ENCODE data around the gene MARCHF2.

Gene MARCHF2

GRCh38 chr19:8455018-8455417 lies 41.9 kb downstream of the MARCHF2 start:
- DNase-seq, result no peak

GRCh38 chr19:8456064-8456463 lies 43.0 kb downstream of the MARCHF2 start:
- no peak for DNase-seq

DNA sequence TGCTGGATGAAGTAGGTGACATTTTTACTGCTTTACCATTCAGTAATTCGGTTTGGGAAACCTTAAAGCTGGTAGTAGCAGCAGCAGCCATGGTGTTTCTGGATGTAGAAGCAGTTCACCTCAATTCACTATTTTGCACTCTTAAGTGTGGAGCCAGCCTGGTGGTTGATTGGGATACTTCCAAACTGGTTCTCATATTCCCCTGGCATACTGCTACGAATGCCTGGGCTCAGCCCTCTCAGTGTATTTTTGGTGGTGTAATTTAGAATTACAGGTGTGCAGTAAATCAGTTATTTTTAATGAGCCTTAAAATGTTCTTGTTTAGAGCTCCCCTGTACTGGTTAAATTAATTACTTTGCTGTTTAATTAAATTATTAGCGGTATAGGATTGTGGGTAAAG lies 44.1 kb downstream of the MARCHF2 start:
- DNase-seq, result no peak

DNA sequence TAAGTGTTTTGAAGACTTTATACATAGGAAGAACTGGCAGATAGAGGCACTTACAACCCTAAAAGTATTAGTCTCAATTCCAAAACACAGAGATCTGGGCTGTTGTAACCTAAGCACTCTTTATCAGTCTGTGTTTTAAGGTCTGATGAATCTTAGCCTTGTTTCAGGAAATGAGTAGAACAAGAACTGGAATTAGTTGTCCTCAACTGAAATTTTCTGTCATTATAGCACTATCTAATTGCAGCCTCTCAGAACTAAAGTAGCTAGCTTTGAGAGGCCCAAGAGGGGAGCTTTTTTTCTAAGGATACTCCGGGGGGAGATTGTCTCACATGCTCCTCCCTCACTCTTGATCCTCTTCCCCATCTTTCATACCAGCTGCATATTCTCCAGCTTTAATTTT lies 44.7 kb downstream of the MARCHF2 start:
- no peak for DNase-seq

DNA sequence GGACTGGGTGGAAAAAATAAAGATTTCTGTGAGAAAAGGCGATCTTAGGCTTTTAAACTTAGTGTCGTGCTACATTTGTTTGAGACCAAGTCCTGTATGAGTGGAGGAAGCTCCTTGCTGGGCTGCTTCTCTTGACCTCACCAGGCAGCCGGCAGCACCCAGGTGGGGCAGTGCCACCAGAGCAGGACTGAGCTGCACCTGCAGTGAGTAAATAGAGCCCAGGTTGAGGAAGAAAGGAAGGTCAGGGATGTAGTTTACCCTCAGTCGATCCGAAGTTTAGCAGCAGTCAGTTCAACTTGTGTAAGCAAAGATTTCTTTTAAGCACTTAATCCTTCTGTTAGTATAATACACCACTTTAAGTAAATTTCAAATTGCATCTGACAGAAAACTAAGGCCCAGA lies 45.3 kb downstream of the MARCHF2 start:
- no peak for DNase-seq

GRCh38 chr19:8459095-8459494 lies 46.0 kb downstream of the MARCHF2 start:
- no peak for DNase-seq

DNA sequence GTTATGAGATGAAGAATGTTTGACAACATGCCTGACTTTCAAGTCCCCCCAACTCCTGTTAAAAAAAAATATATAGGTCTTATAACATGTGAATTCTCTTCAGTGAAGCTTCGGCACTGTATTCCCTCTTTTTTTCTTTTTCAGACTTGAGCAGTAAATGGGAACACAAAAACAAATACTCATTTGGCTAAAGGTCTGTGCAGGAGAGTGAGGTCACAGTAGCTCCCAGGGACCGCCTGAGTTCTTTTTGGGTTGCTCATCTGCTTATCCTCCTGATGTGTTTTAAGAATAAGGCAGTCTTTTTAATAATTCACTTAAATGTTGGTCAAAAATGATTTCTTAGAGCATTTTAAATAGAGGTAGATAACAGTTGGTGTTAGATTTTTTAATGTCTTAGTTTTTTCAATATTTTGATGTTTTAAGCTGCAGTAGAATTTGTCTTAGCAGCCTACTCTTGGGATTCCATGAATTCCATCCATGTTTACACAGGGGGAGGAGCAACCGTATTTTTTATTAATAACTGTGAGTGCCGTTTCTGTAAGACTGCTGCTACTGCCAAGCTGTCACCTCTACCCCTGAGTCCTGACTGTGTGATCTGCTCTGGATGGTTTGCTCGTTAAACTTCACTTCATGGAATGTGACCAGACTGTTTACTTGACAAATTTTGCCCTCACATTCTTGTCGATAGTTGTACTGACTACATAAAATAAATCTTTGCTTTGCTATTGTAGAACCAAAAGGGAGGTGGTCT lies 46.6 kb downstream of the MARCHF2 start:
- no peak for DNase-seq

DNA sequence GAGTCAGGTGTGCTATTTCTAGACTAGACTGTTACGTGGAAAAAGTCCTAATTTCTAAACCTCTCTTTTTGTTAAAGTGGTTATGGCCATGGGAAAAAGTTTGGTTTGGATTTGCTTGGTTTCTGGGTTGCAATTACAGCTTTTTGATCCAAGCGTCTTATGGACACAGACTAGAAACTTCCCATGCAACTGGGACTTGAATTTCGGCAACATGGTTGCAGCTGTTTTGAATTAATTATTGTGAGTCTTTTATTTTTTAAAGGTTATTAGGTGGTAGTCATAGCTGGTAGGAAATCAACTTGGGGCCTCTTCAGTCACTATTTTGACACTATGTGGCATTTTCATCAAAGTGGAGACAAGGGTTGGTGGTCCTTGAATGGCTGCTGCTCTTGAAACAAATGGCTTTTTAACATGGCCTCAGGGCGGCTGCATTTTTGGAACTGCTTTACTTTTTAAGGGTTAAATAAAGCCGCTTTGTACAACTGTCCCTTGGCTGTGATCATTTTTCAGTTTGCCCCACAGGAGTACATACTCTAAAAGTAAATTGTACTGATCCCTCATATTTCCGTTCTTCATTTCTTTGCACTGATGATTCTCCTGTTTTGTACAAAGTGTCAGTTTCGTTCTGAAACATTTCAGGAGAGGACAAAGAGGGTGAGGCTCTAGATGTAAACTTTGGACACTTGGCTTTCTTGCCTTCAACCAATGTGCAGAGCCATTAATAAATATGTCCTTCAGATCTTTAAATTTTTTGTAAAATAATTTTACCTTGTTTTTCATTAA lies 47.6 kb downstream of the MARCHF2 start:
- no peak for DNase-seq

GRCh38 chr19:8461376-8461775 lies 48.3 kb downstream of the MARCHF2 start:
- no peak for DNase-seq

- DNase-seq, result no peak
Observed at GRCh38 chr19:8461891-8462290, 48.8 kb downstream of the MARCHF2 start.

DNA sequence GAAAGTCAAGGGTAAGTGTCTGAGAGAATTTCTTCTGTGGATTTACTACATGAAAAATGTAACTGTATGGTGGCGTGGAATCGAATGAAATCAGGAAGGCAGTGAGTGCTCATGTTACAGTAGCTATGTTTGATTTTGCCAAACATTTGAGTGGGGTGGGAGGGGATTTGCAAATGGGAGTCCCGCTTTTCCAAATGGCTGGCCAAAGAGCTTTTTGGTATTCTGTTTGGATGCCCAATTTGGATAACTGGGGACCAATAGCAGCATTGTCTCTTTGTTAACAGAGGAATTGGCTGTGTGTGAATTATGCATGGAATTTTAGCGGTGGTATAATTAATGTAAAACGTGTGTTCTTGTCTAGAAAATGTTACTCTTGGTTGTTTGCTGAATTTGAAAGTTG lies 49.5 kb downstream of the MARCHF2 start:
- DNase-seq, result no peak

GRCh38 chr19:8463365-8463764 lies 50.3 kb downstream of the MARCHF2 start:
- DNase-seq, result no peak

- DNase-seq, result no peak
Observed at GRCh38 chr19:8466018-8466417, 52.9 kb downstream of the MARCHF2 start.

DNA sequence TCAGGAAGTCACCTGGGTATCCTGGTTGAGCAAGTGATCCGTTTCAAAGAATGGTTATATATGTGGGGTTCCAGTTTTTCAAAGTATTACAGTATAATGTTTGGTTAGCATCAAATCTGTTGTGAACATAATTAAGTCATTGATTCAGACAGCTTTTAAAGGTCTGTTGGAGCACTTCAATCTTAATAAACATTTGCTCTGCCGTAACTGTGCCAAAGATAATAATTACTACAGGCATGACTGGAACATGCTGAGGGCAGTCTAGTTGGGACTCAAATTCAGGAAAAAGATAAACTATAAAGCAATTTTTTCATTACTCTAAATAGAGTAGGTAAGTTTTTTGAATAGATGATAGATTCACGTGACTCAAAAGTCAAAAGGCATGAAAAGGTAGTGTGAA lies 55.0 kb downstream of the MARCHF2 start:
- DNase-seq, result no peak

GRCh38 chr19:8468761-8469373 lies 55.8 kb downstream of the MARCHF2 start:
- no peak for DNase-seq

GRCh38 chr19:8469613-8470368 lies 56.7 kb downstream of the MARCHF2 start:
- no peak for DNase-seq

GRCh38 chr19:8473648-8474476 lies 60.8 kb downstream of the MARCHF2 start:
- no peak for DNase-seq

GRCh38 chr19:8475005-8475404 lies 61.9 kb downstream of the MARCHF2 start:
- no peak for DNase-seq

GRCh38 chr19:8476524-8476923 lies 63.4 kb downstream of the MARCHF2 start:
- DNase-seq, result no peak

DNA sequence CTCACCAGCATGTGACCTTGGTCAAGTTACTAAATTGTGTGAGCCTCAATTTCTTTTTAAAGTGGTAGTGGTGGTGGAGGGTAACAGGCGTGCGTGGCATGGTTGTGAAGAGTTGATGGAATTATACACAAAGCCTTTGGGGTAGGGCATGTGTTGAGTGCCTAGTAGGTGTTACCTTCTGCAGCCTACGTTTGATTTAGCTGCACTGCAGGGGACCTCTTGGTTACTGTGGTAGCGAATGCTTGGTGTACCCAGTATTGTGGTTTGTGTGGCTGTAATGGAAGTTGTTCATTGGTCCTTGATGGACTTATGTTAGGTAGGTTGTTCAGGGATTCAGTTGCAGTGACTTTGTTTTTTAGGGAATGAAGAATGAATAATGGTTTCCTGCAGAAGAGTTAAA lies 64.8 kb downstream of the MARCHF2 start:
- DNase-seq, result no peak

GRCh38 chr19:8478598-8478997 lies 65.5 kb downstream of the MARCHF2 start:
- DNase-seq, result no peak

DNA sequence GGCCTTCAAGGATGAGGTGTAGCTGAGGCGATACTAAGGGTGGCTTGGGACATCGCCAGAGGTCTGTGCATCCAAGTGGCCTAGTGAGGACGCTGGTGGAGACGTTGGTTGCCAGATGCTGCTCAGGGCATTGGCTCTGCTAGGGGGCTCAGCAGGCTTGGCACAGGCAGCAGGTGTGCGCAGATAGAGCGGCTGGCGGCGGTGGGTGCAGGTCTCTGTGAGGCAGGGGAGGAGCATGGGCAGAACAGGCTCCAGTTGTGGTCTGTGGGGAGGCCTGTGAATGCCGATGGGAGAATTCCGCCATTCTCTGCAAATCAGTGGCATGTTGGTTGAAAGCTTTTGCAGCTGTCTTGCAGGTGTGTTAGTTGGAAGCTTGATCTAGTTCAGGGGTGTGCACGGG lies 68.1 kb downstream of the MARCHF2 start:
- no peak for DNase-seq
